ENCODE results near the gene AIP.
"Not testable (repeated sequence)": the region's sequence is repeated elsewhere in the genome, so short reads cannot be mapped to it uniquely, and the experiment has no call there.

The AIP gene

GRCh38 chr11:67449116-67449844 lies 33.5 kb upstream of the AIP start:
- no peak for DNase-seq (ENCODE audit: low spot score)

- DNase-seq (ENCODE audit: low spot score) = no peak
These were observed 31.8 kb upstream of the AIP start for GRCh38 chr11:67450796-67451657.

- no peak for DNase-seq (ENCODE audit: low spot score)
These were observed 31.2 kb upstream of the AIP start for GRCh38 chr11:67451658-67451976.

- no peak for DNase-seq (ENCODE audit: low spot score)
These were observed 30.5 kb upstream of the AIP start, which contains the start of gene GPR152 for GRCh38 chr11:67452141-67452952. GPR152 (minus strand) TSS chr11:67452729; CDS start chr11:67452724, 5 bp downstream.

- DNase-seq (ENCODE audit: low spot score) = no peak
These were observed 28.8 kb upstream of the AIP start for GRCh38 chr11:67453816-67454732.

- no peak for DNase-seq (ENCODE audit: low spot score)
These were observed 27.8 kb upstream of the AIP start, which contains the start of gene CABP4 for GRCh38 chr11:67455054-67455453. CABP4 (plus strand) TSS chr11:67455354; CDS start chr11:67455424, 70 bp downstream.

- no peak for DNase-seq (ENCODE audit: low spot score)
These were observed 26.6 kb upstream of the AIP start for GRCh38 chr11:67456068-67456705.

GRCh38 chr11:67457453-67457852 lies 25.4 kb upstream of the AIP start:
- DNase-seq (ENCODE audit: low spot score) = no peak

GRCh38 chr11:67458266-67458665 lies 24.6 kb upstream of the AIP start:
- no peak for DNase-seq (ENCODE audit: low spot score)

GRCh38 chr11:67463186-67463585 lies 19.6 kb upstream of the AIP start:
- DNase-seq (ENCODE audit: low spot score) = no peak

GRCh38 chr11:67463680-67464410 lies 19.0 kb upstream of the AIP start:
- no peak for DNase-seq (ENCODE audit: low spot score)

GRCh38 chr11:67464411-67465188 lies 18.2 kb upstream of the AIP start:
- peak; percentile 96 for DNase-seq (ENCODE audit: low spot score)

GRCh38 chr11:67465189-67465510 lies 17.7 kb upstream of the AIP start:
- DNase-seq (ENCODE audit: low spot score) = no peak

GRCh38 chr11:67465530-67465929 lies 17.3 kb upstream of the AIP start:
- DNase-seq (ENCODE audit: low spot score) = not testable (repeated sequence)

GRCh38 chr11:67466367-67466766 lies 16.5 kb upstream of the AIP start:
- no peak for DNase-seq (ENCODE audit: low spot score)

GRCh38 chr11:67466962-67467771 lies 15.7 kb upstream of the AIP start:
- no peak for DNase-seq (ENCODE audit: low spot score)

- no peak for DNase-seq (ENCODE audit: low spot score)
These were observed 14.8 kb upstream of the AIP start for GRCh38 chr11:67468056-67468455.

GRCh38 chr11:67468456-67468758 lies 14.4 kb upstream of the AIP start:
- no peak for DNase-seq (ENCODE audit: low spot score)

All from activated CD4-positive, alpha-beta T cell treated with anti-CD3 and anti-CD28 coated beads, Interleukin-2, Interleukin-4, amounts not matched to agents 100 ng/mL and 50 ng/mL, durations not matched to agents 16 hours and 8 hours (primary cell).